HepG2 (cell line): ENCODE results near the gene XCR1. TPM values are rescaled to one million over a fixed set of nuclear protein-coding genes. Genes with fewer than 3 reads are reported as not detected.
A peak's percentile ranks its signal among the peaks of the same experiment; 100 is the strongest.

Experiments used
- FOSL1 ChIP-seq: sonication (generic); formaldehyde crosslinking; IDR thresholded peaks from 2 replicates; pipeline ENCODE4 v1.9.0; 2021; ENCODE audit warnings: missing genetic modification reagents, borderline replicate concordance
- HDAC2 ChIP-seq: sonication (generic); formaldehyde crosslinking; IDR thresholded peaks from 2 replicates; pipeline ENCODE4 v1.4.0; 2020; ENCODE audit warnings: missing genetic modification reagents
- NFE2 ChIP-seq: sonication (generic); formaldehyde crosslinking; IDR thresholded peaks from 2 replicates; pipeline ENCODE4 v1.4.0; 2020; ENCODE audit warnings: missing genetic modification reagents
- ZNF12 ChIP-seq: sonication (generic); formaldehyde crosslinking; IDR thresholded peaks from 2 replicates; pipeline ENCODE4 v1.5.0; 2020; ENCODE audit warnings: missing genetic modification reagents
- polyA plus RNA-seq, 8 experiments: library from polyadenylated mRNA; depleted of rRNA in 3 of 8; stranded (reverse) in 7 of 8; unstranded in 1 of 8; fragments of >200 nt; fragmentation: Illumina TruSeq in 4 of 8; extraction: Trizol in 4 of 8; gene quantifications; 2 replicates each; pipeline versions ENCODE4 v1.2.1 to v1.2.3, GENCODE V29; 2011 to 2016; ENCODE audit warnings: low read depth in 4 of 8, missing spikeins in 1 of 8, mixed read lengths in 1 of 8; ENCODE audit not compliant: insufficient read depth in 1 of 8
- total RNA-seq, 5 experiments: library from RNA; depleted of rRNA; stranded (reverse); fragments of >200 nt; fragmentation: Illumina TruSeq; extraction: Trizol; gene quantifications; 2 replicates each; pipeline ENCODE4 v1.2.3, GENCODE V29; 2016; ENCODE audit warnings: low read depth in 1 of 5
- TF ChIP-seq, protein P1 (sequence below), 2 experiments: fragments of 450-650 bp in 1 of 2; sonication (generic) in 1 of 2; formaldehyde crosslinking in 1 of 2; IDR thresholded peaks; 2 replicates each; pipeline versions ENCODE4 v1.6.1 to v1.8.0; 2016 to 2022; ENCODE audit warnings: antibody characterized with exemption in 1 of 2, mild to moderate bottlenecking in 1 of 2, missing genetic modification reagents in 1 of 2

Gene XCR1
- total and polyA plus RNA-seq, 2 of the 13 experiments (the other 11 are each of a cell fraction or from before 2014, with no cell fraction given): not detected

DNA sequence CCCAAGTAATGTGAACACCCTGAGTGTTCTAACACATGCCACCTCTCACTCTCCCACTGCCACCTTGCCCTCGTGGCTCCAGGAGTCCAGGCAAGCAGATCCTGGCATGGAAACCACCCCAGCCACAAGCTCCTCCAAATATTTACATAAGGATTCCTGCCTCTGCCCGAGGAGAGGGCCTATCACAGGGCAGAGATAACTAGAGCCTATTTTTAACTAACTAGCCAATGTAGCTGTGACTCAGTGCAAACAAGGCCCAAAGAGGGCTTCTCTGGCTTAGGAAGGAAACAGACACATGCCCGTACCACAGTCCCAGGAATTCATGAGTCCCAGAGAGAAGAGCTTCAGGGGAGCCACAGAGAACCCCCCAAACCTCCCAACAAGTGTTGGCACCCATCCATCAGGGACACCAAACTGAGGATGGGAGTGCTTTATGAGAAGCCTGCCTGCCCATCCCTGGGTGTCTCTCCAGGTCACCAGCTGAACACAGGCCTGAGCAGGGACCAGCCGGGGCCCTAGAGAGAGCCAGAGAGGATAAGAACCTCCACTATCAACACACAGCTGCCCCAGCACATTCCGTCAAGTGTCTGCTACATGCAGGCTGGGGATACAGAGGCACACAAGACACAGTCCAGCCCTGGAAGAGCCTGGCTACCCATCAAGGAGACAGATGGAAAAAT lies 40.8 kb downstream of the XCR1 start (continued):
- TF ChIP-seq, protein P1, sequence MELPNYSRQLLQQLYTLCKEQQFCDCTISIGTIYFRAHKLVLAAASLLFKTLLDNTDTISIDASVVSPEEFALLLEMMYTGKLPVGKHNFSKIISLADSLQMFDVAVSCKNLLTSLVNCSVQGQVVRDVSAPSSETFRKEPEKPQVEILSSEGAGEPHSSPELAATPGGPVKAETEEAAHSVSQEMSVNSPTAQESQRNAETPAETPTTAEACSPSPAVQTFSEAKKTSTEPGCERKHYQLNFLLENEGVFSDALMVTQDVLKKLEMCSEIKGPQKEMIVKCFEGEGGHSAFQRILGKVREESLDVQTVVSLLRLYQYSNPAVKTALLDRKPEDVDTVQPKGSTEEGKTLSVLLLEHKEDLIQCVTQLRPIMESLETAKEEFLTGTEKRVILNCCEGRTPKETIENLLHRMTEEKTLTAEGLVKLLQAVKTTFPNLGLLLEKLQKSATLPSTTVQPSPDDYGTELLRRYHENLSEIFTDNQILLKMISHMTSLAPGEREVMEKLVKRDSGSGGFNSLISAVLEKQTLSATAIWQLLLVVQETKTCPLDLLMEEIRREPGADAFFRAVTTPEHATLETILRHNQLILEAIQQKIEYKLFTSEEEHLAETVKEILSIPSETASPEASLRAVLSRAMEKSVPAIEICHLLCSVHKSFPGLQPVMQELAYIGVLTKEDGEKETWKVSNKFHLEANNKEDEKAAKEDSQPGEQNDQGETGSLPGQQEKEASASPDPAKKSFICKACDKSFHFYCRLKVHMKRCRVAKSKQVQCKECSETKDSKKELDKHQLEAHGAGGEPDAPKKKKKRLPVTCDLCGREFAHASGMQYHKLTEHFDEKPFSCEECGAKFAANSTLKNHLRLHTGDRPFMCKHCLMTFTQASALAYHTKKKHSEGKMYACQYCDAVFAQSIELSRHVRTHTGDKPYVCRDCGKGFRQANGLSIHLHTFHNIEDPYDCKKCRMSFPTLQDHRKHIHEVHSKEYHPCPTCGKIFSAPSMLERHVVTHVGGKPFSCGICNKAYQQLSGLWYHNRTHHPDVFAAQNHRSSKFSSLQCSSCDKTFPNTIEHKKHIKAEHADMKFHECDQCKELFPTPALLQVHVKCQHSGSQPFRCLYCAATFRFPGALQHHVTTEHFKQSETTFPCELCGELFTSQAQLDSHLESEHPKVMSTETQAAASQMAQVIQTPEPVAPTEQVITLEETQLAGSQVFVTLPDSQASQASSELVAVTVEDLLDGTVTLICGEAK (IDR thresholded peaks at IDR 0.05): no peak
- TF ChIP-seq, protein P1 (CRISPR knock-in tag; IDR thresholded peaks at IDR 0.05): no peak; the same call in 1 of the 2 replicates
- TF ChIP-seq FOSL1 (CRISPR knock-in tag): peak; percentile 51; the same call in 1 of the 2 replicates
- 0 out of 2 replicates have a peak, but pooled peaks have one; percentile 28 for TF ChIP-seq HDAC2 (CRISPR knock-in tag)
- TF ChIP-seq NFE2 (CRISPR knock-in tag): no peak
- no peak for TF ChIP-seq ZNF12 (CRISPR knock-in tag)
